Measurements from ENCODE around the gene ELOB. TPM values are rescaled to one million over a fixed set of nuclear protein-coding genes. Genes with fewer than 3 reads are reported as not detected.

ELOB gene
- total RNA-seq, 1 experiment from 2014 or later = 319 TPM

DNA sequence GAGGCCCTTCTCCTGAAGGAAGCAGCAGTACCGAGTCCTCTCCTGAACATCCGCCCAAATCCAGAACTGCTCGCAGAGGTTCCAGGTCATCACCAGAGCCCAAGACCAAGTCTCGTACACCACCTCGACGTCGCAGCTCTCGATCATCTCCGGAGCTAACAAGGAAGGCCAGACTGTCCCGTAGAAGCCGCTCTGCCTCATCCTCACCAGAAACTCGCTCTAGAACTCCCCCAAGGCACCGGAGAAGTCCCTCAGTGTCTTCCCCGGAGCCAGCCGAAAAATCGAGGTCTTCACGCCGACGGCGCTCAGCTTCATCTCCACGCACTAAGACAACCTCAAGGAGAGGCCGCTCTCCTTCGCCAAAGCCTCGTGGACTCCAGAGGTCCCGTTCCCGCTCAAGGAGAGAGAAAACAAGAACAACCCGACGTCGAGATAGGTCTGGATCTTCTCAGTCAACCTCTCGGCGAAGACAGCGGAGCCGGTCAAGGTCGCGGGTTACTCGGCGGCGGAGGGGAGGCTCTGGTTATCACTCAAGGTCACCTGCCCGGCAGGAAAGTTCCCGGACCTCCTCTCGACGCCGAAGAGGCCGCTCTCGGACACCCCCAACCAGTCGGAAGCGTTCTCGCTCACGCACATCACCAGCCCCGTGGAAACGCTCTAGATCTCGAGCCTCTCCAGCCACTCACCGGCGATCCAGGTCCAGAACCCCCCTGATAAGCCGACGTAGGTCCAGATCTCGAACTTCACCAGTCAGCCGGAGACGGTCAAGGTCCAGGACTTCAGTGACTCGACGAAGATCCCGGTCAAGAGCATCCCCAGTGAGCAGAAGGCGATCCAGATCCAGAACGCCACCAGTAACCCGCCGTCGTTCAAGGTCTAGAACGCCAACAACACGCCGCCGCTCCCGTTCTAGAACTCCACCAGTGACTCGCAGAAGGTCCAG is 11.3 kb downstream of the ELOB start:
- H3K56ac ChIP-seq (ENCODE audit: insufficient read length, low read depth, low read length) = no peak overlapping the region
- Mint-ChIP-seq H3K9me3 (peaks cover 31 to 49% of the 10 kb centered on the region in 2 experiments), H3K4me1 (peaks cover 3 to 29% of the 10 kb centered on the region in 2 experiments; a peak in 3 of 4 replicates), H3K36me3 (ENCODE audit: insufficient read depth in 1 of 3, low read depth in 3 of 3) (peaks cover 94 to 100% (median 100%) of the 10 kb centered on the region in 3 experiments), H3K27ac (peak overlapping the region in 1 of 3 experiments; percentile 41; a peak in 3 of 7 replicates), H3K4me3 (peak overlapping the region in 1 of 2 experiments; percentile 27; a peak in 2 of 5 replicates), H3K27me3 (ENCODE audit: low read depth) (peaks cover 1% of the 10 kb centered on the region; the same call in 1 of the 2 replicates)
- no peaks in the 10 kb centered on the region for H3K4me1 ChIP-seq (ENCODE audit: insufficient read depth, low read length)
- no peak for TF ChIP-seq CTCF (conservative IDR thresholded peaks at IDR 0.05)
- H3K9me3 ChIP-seq (ENCODE audit: control insufficient read depth, low read depth, low read length) = no peaks in the 10 kb centered on the region
- no peaks in the 10 kb centered on the region for H3K27me3 ChIP-seq (ENCODE audit: insufficient read depth, low read length)
- no peak overlapping the region for H3K27ac ChIP-seq (ENCODE audit: insufficient read length, low read depth, low read length)
- H2BK12ac ChIP-seq (ENCODE audit: insufficient read length, low read depth, low read length) = no peak overlapping the region
- no peak overlapping the region for H3T11ph ChIP-seq (ENCODE audit: low read length)
- H4K20me1 ChIP-seq (ENCODE audit: control insufficient read depth, insufficient read depth, insufficient read length) = no peaks in the 10 kb centered on the region
- H2AFZ ChIP-seq (ENCODE audit: low read length) = no peak overlapping the region
- H3K4ac ChIP-seq (ENCODE audit: low read depth, low read length) = no peak overlapping the region
- H4K8ac ChIP-seq (replicated peaks; ENCODE audit: insufficient read length, low read depth, low read length) = no peak overlapping the region
- H3K4me2 ChIP-seq (ENCODE audit: insufficient read depth, insufficient read length, low read length) = no peak overlapping the region
- no peaks in the 10 kb centered on the region for H3K23me2 ChIP-seq (ENCODE audit: insufficient read length, low read depth, low read length, poor library complexity, severe bottlenecking)
- no peak overlapping the region for H3K14ac ChIP-seq (ENCODE audit: insufficient read depth, low read length)
- H2BK15ac ChIP-seq (ENCODE audit: low read depth, low read length) = no peak overlapping the region
- peaks cover 20% of the 10 kb centered on the region for H3K79me1 ChIP-seq (ENCODE audit: insufficient read depth, low read depth, low read length, poor library complexity, severe bottlenecking)
- H4K91ac ChIP-seq (ENCODE audit: insufficient read length, low read depth, low read length) = no peak overlapping the region
- no peak overlapping the region for H2AK5ac ChIP-seq (ENCODE audit: insufficient read length, low read length)
- no peak overlapping the region for H4K5ac ChIP-seq (ENCODE audit: insufficient read length, low read depth, low read length)
- H3K79me2 ChIP-seq (ENCODE audit: insufficient read depth, low read length) = peaks cover 2% of the 10 kb centered on the region; the same call in 1 of the 2 replicates
- no peak overlapping the region for H3K9ac ChIP-seq (ENCODE audit: extremely low read depth, insufficient read length, low read length)
- no peak for DNase-seq
- no peak overlapping the region for H3K23ac ChIP-seq (ENCODE audit: insufficient read length, low read depth, low read length)
- no peak overlapping the region for H2BK20ac ChIP-seq (ENCODE audit: low read depth, low read length, poor library complexity, severe bottlenecking)
- no CpG with 5 or more reads among the region's 73 CpGs for WGBS (ENCODE audit: extremely low coverage, insufficient read length, low lambda C conversion rate)
- no peak overlapping the region for H3K18ac ChIP-seq (ENCODE audit: insufficient read length, low read depth, low read length)
- H2BK120ac ChIP-seq (ENCODE audit: low read depth, low read length, poor library complexity, severe bottlenecking) = no peak overlapping the region
- no peak overlapping the region for H2BK5ac ChIP-seq (ENCODE audit: insufficient read length, low read length)
